Left lung (tissue), 10 donors: Measurements from ENCODE around the gene SAMHD1. TPM values are rescaled to one million over a fixed set of nuclear protein-coding genes. Genes with fewer than 3 reads are reported as not detected.
"Not testable (repeated sequence)": the region's sequence is repeated elsewhere in the genome, so short reads cannot be mapped to it uniquely, and the experiment has no call there.

Experiments
- ATAC-seq: fragments of 200-7000 bp; cut with Tn5 transposase; one replicate; pipeline ENCODE4 v1.9.1; 2020; ENCODE audit warnings: moderate library complexity
- DNase-seq, 4 donors: peaks; one replicate each; pipeline ENCODE4 v3.0.0-alpha.2; 2013 to 2020
- H3K27ac ChIP-seq, 2 donors: fragments of 200-600 bp; sonication (generic) in 1 of 2; one replicate each; pipeline versions ENCODE4 v1.5.0 to v1.8.0; 2020 to 2021
- H3K27me3 ChIP-seq, 2 donors: fragments of 200-600 bp; sonication (generic) in 1 of 2; one replicate each; pipeline versions ENCODE4 v1.5.0 to v1.8.0; 2020 to 2021
- H3K36me3 ChIP-seq, 2 donors: fragments of 200-600 bp; sonication (generic) in 1 of 2; one replicate each; pipeline versions ENCODE4 v1.5.0 to v1.8.0; 2020 to 2021
- H3K4me1 ChIP-seq, 2 donors: fragments of 200-600 bp; one replicate each; pipeline ENCODE4 v1.8.0; 2021
- H3K4me3 ChIP-seq, 2 donors: fragments of 200-600 bp; sonication (generic) in 1 of 2; one replicate each; pipeline versions ENCODE4 v1.5.0 to v1.8.0; 2020 to 2021; ENCODE audit warnings: mild to moderate bottlenecking in 1 of 2
- H3K9me3 ChIP-seq, 2 donors: fragments of 200-600 bp; sonication (generic) in 1 of 2; one replicate each; pipeline versions ENCODE4 v1.5.0 to v1.8.0; 2020 to 2021
- CTCF ChIP-seq, 2 donors: fragments of 200-600 bp; sonication (generic) in 1 of 2; IDR thresholded peaks; one replicate each; pipeline versions ENCODE4 v1.5.0 to v1.8.0; 2021; ENCODE audit warnings: antibody characterized with exemption in 2 of 2
- intact Hi-C, 2 donors: fragments of 100-400 bp; cut with DNase I; formaldehyde crosslinking; loops; one replicate each; pipeline versions ENCODE4 v1.11.2 to v1.14.2; 2022
- polyA plus RNA-seq, 6 donors: library from polyadenylated mRNA; unstranded; fragments of 120-200 nt; gene quantifications; one replicate each; pipeline ENCODE4 v1.2.1, GENCODE V29; 2013; ENCODE audit not compliant: insufficient read length in 6 of 6
- total RNA-seq, 2 donors: library from RNA; stranded (reverse); fragmentation: NEBNext Ultra II Directional; extraction: Animal tissue kit (Norgen Biotek cat#: 25700); gene quantifications; one replicate each; pipeline ENCODE4 v1.2.1, GENCODE V29; 2021
- donor health status: DM: no; HTN: yes; CAD: no.
- donor health status: DM: no; HTN: no; CAD: no.

The SAMHD1 gene
- total and polyA plus RNA-seq, 8 donors, result 31.8 to 197 (median 38.7) TPM

GRCh38 chr20:36956016-36956415 is 4.5 kb upstream of the SAMHD1 start:
- ATAC-seq, result no peak
- no peaks in the 10 kb centered on the region for H3K9me3 ChIP-seq
- H3K27me3 ChIP-seq, result no peaks in the 10 kb centered on the region
- no peaks in the 10 kb centered on the region for H3K36me3 ChIP-seq
- no peak overlapping the region for H3K27ac ChIP-seq
- no peak overlapping the region for H3K4me3 ChIP-seq
- no peak for TF ChIP-seq CTCF (IDR thresholded peaks at IDR 0.05)
- intact Hi-C loops, result no loop called here
- peaks cover 4 to 51% of the 10 kb centered on the region in 2 donors for H3K4me1 ChIP-seq
- DNase-seq, result no peak

GRCh38 chr20:36951979-36952738 is 651 bp upstream of the SAMHD1 start:
- peak overlapping the region; percentile 90 to 97 for H3K27ac ChIP-seq
- intact Hi-C loops, result no loop called here
- TF ChIP-seq CTCF (IDR thresholded peaks at IDR 0.05), result no peak
- no peaks in the 10 kb centered on the region for H3K36me3 ChIP-seq
- ATAC-seq, result peak; percentile 10
- H3K4me3 ChIP-seq, result peak overlapping the region; percentile 90 to 100
- H3K9me3 ChIP-seq, result no peaks in the 10 kb centered on the region
- H3K4me1 ChIP-seq, result peaks cover 11 to 62% of the 10 kb centered on the region in 2 donors
- no peaks in the 10 kb centered on the region for H3K27me3 ChIP-seq
- no peak for DNase-seq

GRCh38 chr20:36950414-36951197 is 902 bp downstream of the SAMHD1 start:
- H3K4me1 ChIP-seq, result peaks cover 11 to 63% of the 10 kb centered on the region in 2 donors
- DNase-seq (peak in 3 of 4 donors; percentile 12 to 80 (median 37)), ATAC-seq (peak; percentile 12)
- H3K4me3 ChIP-seq, result peak overlapping the region; percentile 90 to 100
- TF ChIP-seq CTCF (IDR thresholded peaks at IDR 0.05), result no peak
- H3K36me3 ChIP-seq, result peaks cover 0 to 13% of the 10 kb centered on the region in 2 donors
- intact Hi-C loops, result no loop called here
- H3K9me3 ChIP-seq, result no peaks in the 10 kb centered on the region
- H3K27me3 ChIP-seq, result no peaks in the 10 kb centered on the region
- H3K27ac ChIP-seq, result peak overlapping the region; percentile 90 to 97

GRCh38 chr20:36941401-36941835 is 10.1 kb downstream of the SAMHD1 start:
- H3K4me1 ChIP-seq, result peaks cover 19 to 95% of the 10 kb centered on the region in 2 donors
- ATAC-seq, result no peak
- intact Hi-C loops, result no loop called here
- H3K27me3 ChIP-seq, result no peaks in the 10 kb centered on the region
- no peak for TF ChIP-seq CTCF (IDR thresholded peaks at IDR 0.05)
- peak overlapping the region; percentile 46 to 60 for H3K27ac ChIP-seq
- H3K9me3 ChIP-seq, result no peaks in the 10 kb centered on the region
- peaks cover 0 to 96% of the 10 kb centered on the region in 2 donors for H3K36me3 ChIP-seq
- no peak for DNase-seq
- no peak overlapping the region for H3K4me3 ChIP-seq

- intact Hi-C loops, result no loop called here
- no peak overlapping the region for H3K27ac ChIP-seq
Measured at GRCh38 chr20:36937402-36937770, 14.1 kb downstream of the SAMHD1 start.

GRCh38 chr20:36936761-36937401 is 14.6 kb downstream of the SAMHD1 start:
- H3K27ac ChIP-seq, result peak overlapping the region; percentile 5 to 10
- peaks cover 0 to 98% of the 10 kb centered on the region in 2 donors for H3K36me3 ChIP-seq
- DNase-seq, H3K27me3 ChIP-seq, H3K9me3 ChIP-seq, H3K4me3 ChIP-seq, intact Hi-C loops: not testable (repeated sequence)
- peak; percentile 30 for ATAC-seq
- peaks cover 12 to 90% of the 10 kb centered on the region in 2 donors for H3K4me1 ChIP-seq

More at GRCh38 chr20:36937402-36937770, 14.1 kb downstream of the SAMHD1 start:
- H3K9me3 ChIP-seq, result no peaks in the 10 kb centered on the region
- ATAC-seq (no peak), DNase-seq (no peak)
- H3K4me1 ChIP-seq, result peaks cover 12 to 92% of the 10 kb centered on the region in 2 donors
- no peak overlapping the region for H3K4me3 ChIP-seq
- peaks cover 0 to 98% of the 10 kb centered on the region in 2 donors for H3K36me3 ChIP-seq
- TF ChIP-seq CTCF (IDR thresholded peaks at IDR 0.05), result no peak
- H3K27me3 ChIP-seq, result no peaks in the 10 kb centered on the region
